Ovary (tissue), 3 donors: ENCODE data around the gene FAM13A.

Source experiments
- EP300 ChIP-seq: sonication (generic); formaldehyde crosslinking; IDR thresholded peaks from one replicate; pipeline ENCODE4 v1.6.1; 2017; ENCODE audit warnings: antibody characterized with exemption
- POLR2A ChIP-seq: fragments of 450-650 bp; IDR thresholded peaks from one replicate; pipeline ENCODE4 v1.6.1; 2017; ENCODE audit warnings: antibody characterized with exemption, mild to moderate bottlenecking, moderate library complexity
- TF ChIP-seq, protein P1 (sequence below), 3 donors: fragments of 450-650 bp in 2 of 3; fragments of 200-600 bp in 1 of 3; IDR thresholded peaks; one replicate each; pipeline versions ENCODE4 v1.5.1 to v1.8.0; 2016 to 2022; ENCODE audit warnings: antibody characterized with exemption in 3 of 3, mild to moderate bottlenecking in 1 of 3
- donor health status: DM: no; HTN: no; CAD: no.

DNA sequence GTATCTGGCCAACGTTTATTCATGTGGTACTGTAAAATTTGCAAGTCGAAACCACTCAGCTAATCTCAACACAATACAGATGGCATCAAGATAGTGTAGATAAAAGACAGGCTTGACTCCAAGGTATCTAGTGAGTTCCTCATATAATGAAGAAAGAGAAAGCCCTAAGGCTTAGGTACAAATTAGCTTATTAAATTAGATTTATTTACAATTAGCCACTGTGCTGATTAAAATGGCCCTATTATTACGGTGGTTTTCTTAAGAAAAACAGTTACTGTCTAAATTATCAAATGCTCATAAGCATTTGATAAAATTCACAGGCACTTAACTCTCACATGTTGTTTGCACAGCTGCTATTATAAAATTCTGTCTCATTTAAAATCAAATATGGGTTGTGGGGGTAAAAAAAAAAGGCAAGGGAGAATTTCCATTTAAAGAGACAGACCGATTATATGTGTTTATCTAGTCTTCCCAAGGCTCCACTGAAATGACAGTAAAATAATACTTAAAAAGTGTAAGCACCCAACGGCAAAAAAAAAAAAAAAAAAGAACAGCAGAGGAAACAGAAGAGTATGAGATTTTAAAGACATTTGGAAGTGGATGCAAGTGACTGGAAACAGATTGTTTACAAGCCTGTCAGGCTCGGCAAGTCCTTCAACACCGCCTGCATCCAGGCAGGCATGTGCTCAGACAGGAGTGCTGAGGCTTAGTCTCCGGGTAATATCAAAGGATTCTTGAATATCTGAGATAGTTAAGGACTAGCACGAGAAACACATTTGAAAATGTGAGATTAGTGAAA is 55.1 kb downstream of the FAM13A start:
- TF ChIP-seq, protein P1, sequence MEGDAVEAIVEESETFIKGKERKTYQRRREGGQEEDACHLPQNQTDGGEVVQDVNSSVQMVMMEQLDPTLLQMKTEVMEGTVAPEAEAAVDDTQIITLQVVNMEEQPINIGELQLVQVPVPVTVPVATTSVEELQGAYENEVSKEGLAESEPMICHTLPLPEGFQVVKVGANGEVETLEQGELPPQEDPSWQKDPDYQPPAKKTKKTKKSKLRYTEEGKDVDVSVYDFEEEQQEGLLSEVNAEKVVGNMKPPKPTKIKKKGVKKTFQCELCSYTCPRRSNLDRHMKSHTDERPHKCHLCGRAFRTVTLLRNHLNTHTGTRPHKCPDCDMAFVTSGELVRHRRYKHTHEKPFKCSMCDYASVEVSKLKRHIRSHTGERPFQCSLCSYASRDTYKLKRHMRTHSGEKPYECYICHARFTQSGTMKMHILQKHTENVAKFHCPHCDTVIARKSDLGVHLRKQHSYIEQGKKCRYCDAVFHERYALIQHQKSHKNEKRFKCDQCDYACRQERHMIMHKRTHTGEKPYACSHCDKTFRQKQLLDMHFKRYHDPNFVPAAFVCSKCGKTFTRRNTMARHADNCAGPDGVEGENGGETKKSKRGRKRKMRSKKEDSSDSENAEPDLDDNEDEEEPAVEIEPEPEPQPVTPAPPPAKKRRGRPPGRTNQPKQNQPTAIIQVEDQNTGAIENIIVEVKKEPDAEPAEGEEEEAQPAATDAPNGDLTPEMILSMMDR (IDR thresholded peaks at IDR 0.05): no peak
- no peak for TF ChIP-seq EP300
- TF ChIP-seq POLR2A: no peak
